Activated naive CD4-positive, alpha-beta T cell treated with anti-CD3 and anti-CD28 coated beads, Interleukin-2, amount 50 U/mL, for 24 hours (primary cell): ENCODE data around the gene HYI.
"Not testable (repeated sequence)": the region's sequence is repeated elsewhere in the genome, so short reads cannot be mapped to it uniquely, and the experiment has no call there.

Experiments
- H3K27ac Mint-ChIP-seq: one replicate; pipeline ENCODE4 v1.8.0; 2021; ENCODE audit warnings: mild to moderate bottlenecking, mixed read lengths
- H3K27me3 Mint-ChIP-seq: one replicate; pipeline ENCODE4 v1.8.0; 2021; ENCODE audit warnings: mixed read lengths
- H3K36me3 Mint-ChIP-seq: one replicate; pipeline ENCODE4 v1.8.0; 2021; ENCODE audit warnings: mixed read lengths
- H3K4me1 Mint-ChIP-seq: one replicate; pipeline ENCODE4 v1.8.0; 2021; ENCODE audit warnings: mixed read lengths
- H3K4me3 Mint-ChIP-seq: one replicate; pipeline ENCODE4 v1.8.0; 2021; ENCODE audit warnings: mild to moderate bottlenecking, mixed read lengths
- H3K9me3 Mint-ChIP-seq: one replicate; pipeline ENCODE4 v1.8.0; 2021; ENCODE audit warnings: mixed read lengths

Gene HYI

GRCh38 chr1:43472463-43473151, 18.9 kb upstream of the HYI start:
- H3K9me3 Mint-ChIP-seq, H3K36me3 Mint-ChIP-seq, H3K27ac Mint-ChIP-seq, H3K4me3 Mint-ChIP-seq, H3K27me3 Mint-ChIP-seq, H3K4me1 Mint-ChIP-seq: not testable (repeated sequence)

DNA sequence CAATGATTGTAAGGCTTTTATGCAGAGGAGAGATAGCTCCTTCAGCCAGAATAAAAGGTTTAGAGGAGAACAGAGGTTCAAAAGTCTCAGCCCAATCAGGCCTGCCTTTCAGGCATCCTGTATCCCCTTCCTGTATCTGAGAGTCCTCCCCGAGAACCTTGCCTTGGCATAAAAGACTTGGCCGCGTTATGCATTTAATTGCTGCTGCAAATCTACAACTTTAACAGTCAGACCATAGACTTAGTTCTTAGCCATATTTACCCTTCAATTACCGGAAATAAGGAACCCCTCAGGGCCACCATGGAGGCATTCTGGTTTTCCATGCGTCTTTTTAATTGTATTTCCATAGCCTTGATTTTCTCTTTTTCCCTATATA, 18.3 kb upstream of the HYI start:
- Mint-ChIP-seq H3K27me3 (peaks cover 2% of the 10 kb centered on the region), H3K9me3 (no peaks in the 10 kb centered on the region), H3K4me1 (no peaks in the 10 kb centered on the region), H3K4me3 (no peak overlapping the region), H3K36me3 (no peaks in the 10 kb centered on the region), H3K27ac (no peak overlapping the region)

- no peak overlapping the region for H3K4me3 Mint-ChIP-seq
- peaks cover 2% of the 10 kb centered on the region for H3K27me3 Mint-ChIP-seq
- no peaks in the 10 kb centered on the region for H3K9me3 Mint-ChIP-seq
- no peak overlapping the region for H3K27ac Mint-ChIP-seq
- peaks cover 5% of the 10 kb centered on the region for H3K4me1 Mint-ChIP-seq
- no peaks in the 10 kb centered on the region for H3K36me3 Mint-ChIP-seq
Measured at GRCh38 chr1:43469932-43470331, 16.2 kb upstream of the HYI start.

DNA sequence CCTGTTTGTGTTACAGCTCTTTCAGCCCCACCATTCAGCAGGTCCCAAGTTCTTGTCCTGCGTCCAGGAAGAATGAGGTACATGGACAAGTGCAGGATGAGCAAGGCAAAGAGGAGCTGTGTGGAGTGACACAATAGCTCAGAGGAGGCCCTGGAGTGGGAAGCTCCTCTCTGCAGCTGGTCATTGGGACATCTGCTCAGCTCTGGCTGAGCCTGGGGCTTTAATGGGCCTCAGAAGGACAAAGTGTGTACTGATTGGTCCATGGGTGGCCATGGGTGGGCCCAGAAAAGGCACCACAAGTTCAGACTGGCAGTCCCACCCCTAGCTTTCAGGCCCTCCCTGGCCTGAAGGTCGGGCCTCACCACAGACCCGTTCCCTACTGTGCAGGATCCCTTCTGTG, 14.7 kb upstream of the HYI start:
- H3K36me3 Mint-ChIP-seq: no peaks in the 10 kb centered on the region
- H3K27me3 Mint-ChIP-seq: no peaks in the 10 kb centered on the region
- H3K9me3 Mint-ChIP-seq: no peaks in the 10 kb centered on the region
- no peak overlapping the region for H3K4me3 Mint-ChIP-seq
- H3K4me1 Mint-ChIP-seq: peaks cover 5% of the 10 kb centered on the region
- H3K27ac Mint-ChIP-seq: no peak overlapping the region

DNA sequence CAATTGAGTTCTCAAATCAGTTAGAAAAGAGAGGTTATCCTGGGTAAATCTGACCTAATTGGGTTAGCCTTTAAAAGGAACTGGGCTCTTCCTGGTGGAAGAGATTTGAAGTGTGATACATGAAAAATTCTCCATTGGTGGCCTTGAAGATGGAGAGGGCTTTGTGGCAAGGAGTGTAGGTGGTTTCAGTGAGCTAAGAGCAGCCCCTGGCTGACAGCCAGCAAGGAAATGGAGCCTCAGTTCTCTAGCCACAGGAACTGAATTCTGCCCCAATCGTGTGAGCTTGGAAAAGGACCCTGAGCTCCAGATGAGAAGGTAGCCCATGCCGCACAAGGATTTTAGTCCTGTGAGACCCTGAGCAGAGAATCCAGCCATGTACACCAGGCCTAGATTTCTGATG, 12.7 kb upstream of the HYI start:
- H3K27ac Mint-ChIP-seq: no peak overlapping the region
- peaks cover 5% of the 10 kb centered on the region for H3K4me1 Mint-ChIP-seq
- H3K4me3 Mint-ChIP-seq: no peak overlapping the region
- no peaks in the 10 kb centered on the region for H3K36me3 Mint-ChIP-seq
- H3K9me3 Mint-ChIP-seq: no peaks in the 10 kb centered on the region
- H3K27me3 Mint-ChIP-seq: no peaks in the 10 kb centered on the region

DNA sequence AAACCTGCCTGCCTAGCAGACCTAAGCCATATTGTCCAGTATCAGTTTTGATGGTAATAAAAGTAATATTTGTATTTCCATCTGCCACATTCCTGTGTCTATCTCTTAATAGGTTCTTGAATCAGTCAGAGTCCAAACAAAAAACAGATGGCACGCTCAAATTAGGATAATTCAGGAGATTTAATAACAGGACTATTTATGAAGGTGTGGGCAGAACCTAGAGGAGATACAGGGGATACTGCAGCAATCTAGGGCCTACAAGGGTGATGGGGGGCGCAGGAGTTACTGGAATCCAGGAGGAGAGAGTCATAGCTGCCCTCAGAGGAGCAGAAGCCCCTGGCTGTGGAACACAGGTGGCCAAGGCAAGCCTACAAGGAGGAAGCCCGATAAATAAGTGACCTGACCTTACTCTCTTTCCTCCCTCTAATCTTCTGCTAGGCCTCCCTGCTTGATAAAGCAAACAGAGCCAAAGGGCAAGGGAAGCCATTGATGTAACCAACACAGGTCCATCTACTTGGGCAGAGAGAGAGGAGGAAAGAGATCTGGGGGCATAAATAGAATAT, 11.9 kb upstream of the HYI start:
- no peaks in the 10 kb centered on the region for H3K27me3 Mint-ChIP-seq
- H3K4me3 Mint-ChIP-seq: no peak overlapping the region
- H3K9me3 Mint-ChIP-seq: no peaks in the 10 kb centered on the region
- no peak overlapping the region for H3K27ac Mint-ChIP-seq
- peaks cover 5% of the 10 kb centered on the region for H3K4me1 Mint-ChIP-seq
- H3K36me3 Mint-ChIP-seq: no peaks in the 10 kb centered on the region

DNA sequence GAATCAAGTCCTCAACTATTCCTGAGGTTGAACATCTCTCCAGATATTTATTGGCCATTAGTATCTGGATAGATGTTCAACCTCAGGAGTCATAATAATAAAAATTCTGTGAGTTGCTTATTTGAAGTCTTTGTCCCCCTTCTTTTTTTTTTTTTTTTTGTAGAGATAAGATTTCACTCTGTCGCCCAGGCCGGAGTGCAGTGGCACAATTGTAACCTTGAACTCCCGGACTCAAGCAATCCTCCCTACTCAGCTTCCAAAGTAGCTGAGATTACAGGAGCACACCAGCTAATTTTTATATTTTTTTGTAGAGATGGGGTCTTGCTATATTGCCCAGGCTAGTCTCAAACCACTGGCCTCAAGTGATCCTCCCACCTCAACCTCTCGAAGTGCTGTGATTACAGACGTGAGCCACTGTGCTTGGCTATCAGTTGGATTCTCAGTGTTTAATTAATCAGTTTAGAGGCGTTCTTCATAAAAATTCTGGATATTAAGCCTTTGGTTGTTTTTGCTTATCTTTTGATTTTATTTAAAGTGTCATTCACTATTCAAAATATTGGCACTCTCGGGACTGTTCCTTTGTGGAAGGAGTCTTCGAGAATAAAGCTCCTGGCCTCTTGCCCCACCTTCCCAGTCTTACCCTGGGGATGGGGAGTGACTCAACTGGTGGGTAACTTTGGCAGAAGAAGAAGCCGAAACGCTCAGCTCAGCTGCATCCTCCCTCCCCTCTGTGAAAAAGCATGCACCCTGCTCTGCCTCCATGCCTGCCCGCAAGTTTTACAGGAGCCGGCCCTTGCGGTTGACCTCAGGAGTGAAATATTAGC, 11.2 kb upstream of the HYI start:
- Mint-ChIP-seq H3K4me1 (peaks cover 5% of the 10 kb centered on the region), H3K36me3 (no peaks in the 10 kb centered on the region), H3K27me3 (no peaks in the 10 kb centered on the region), H3K4me3 (no peak overlapping the region), H3K9me3 (no peaks in the 10 kb centered on the region), H3K27ac (no peak overlapping the region)

GRCh38 chr1:43463479-43463878, 9.7 kb upstream of the HYI start:
- Mint-ChIP-seq H3K27me3 (no peaks in the 10 kb centered on the region), H3K9me3 (no peaks in the 10 kb centered on the region), H3K4me1 (peaks cover 5% of the 10 kb centered on the region)

DNA sequence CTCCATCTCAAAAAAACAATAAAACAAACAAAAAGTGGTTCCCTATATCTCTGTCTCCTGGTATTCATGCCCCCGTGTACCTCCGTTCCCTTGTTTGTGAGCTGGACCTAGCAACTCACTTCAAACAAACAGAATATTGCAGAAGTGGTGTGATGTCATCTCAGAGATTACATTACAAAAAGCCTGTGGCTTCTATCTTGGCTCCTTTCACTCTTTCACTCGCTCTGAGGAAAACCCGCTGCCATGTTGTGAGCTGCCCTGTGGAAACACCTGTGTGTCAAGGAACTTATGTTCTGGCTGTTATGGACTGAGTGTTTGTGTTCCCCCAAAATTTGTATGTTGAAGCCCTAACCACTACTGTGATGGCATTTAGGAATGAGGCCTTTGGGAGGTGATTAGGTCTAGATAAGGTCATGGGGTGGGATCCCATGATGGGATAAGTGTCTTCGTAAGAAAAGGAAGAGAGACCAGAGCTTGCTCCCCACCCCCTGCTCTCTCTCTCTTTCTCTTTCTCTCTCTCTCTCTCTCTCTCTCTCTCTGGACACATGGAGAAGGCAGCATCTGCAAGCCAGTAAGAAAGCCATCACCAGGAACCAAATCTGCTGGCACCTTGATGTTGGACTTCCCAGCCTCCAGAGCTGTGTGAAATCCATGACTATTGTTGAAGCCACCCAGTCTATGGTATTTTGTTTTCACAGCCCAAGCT, 7.4 kb upstream of the HYI start:
- Mint-ChIP-seq H3K4me3 (no peak overlapping the region), H3K27me3 (peaks cover 4% of the 10 kb centered on the region), H3K36me3 (no peaks in the 10 kb centered on the region), H3K9me3 (no peaks in the 10 kb centered on the region), H3K4me1 (peaks cover 1% of the 10 kb centered on the region), H3K27ac (no peak overlapping the region)

More at GRCh38 chr1:43463479-43463878, 9.7 kb upstream of the HYI start:
- Mint-ChIP-seq H3K36me3 (no peaks in the 10 kb centered on the region), H3K27ac (no peak overlapping the region), H3K4me3 (no peak overlapping the region)

DNA sequence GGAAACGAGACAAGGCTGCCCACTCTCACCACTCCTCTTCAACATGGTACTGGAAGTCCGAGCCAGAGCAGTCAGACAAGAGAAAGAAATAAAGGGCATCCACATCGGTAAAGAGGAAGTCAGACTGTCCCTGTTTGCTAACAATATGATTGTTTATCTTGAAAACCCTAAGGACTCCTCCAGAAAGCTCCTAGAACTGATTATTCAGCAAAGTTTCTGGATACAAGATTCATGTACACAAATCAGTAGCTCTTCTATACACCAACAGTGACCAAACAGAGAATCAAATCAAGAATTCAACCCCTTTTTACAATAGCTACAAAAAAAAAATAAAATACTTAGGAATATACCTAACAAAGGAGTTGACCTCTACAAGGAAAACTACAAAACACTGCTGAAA, 4.6 kb upstream of the HYI start:
- not testable (repeated sequence) for H3K4me3 Mint-ChIP-seq, H3K27me3 Mint-ChIP-seq, H3K9me3 Mint-ChIP-seq, H3K36me3 Mint-ChIP-seq
- Mint-ChIP-seq H3K27ac (peak overlapping the region; percentile 18), H3K4me1 (peaks cover 13% of the 10 kb centered on the region)

DNA sequence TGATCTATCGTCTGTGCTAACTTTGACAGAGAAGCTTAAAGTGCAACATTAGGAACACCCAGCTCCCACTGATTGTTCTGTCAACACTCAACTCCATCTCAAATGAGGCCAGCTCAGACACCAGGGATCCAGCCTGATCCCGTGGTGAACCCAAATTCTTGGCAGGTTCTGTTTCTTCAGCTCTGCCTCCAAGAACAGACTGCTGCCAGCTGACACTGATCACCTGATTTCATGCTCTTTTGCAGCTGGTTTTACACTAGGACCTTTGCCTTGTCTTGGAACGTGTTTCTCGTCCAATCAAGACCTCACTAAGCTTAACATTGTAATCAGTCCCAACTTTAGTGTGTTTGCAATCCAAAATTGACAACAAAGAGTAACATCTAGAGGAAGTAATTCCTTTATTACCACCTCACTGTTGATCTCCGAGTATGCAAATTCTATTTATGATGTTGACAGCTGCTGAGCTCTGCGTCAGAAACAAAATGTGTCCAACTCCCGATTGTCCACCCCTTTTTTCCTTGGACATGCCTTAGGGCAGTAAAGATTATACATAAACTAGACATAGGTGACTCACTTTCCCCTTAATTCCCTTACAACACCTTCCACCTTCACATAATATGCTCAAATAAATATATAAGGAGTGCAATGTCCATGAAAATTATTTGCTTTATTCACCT, 1.6 kb upstream of the HYI start:
- no peaks in the 10 kb centered on the region for H3K36me3 Mint-ChIP-seq
- no peak overlapping the region for H3K4me3 Mint-ChIP-seq

GRCh38 chr1:43454270-43455011, 710 bp upstream of the HYI start:
- Mint-ChIP-seq H3K9me3 (no peaks in the 10 kb centered on the region), H3K27me3 (peaks cover 4% of the 10 kb centered on the region), H3K36me3 (no peaks in the 10 kb centered on the region), H3K27ac (peak overlapping the region; percentile 89), H3K4me1 (peaks cover 23% of the 10 kb centered on the region), H3K4me3 (peak overlapping the region; percentile 84)

More for the DNA sequence above, 1.6 kb upstream of the HYI start:
- H3K27ac Mint-ChIP-seq: no peak overlapping the region
- no peaks in the 10 kb centered on the region for H3K9me3 Mint-ChIP-seq
- H3K4me1 Mint-ChIP-seq: peaks cover 23% of the 10 kb centered on the region
- H3K27me3 Mint-ChIP-seq: peaks cover 4% of the 10 kb centered on the region

GRCh38 chr1:43452789-43453441, 816 bp downstream of the HYI start:
- peaks cover 2% of the 10 kb centered on the region for H3K36me3 Mint-ChIP-seq

GRCh38 chr1:43451701-43452532, 1.8 kb downstream of the HYI start:
- Mint-ChIP-seq H3K36me3 (peaks cover 2% of the 10 kb centered on the region), H3K27ac (peak overlapping the region; percentile 30)

More at GRCh38 chr1:43452789-43453441, 816 bp downstream of the HYI start:
- peaks cover 4% of the 10 kb centered on the region for H3K27me3 Mint-ChIP-seq
- H3K27ac Mint-ChIP-seq: peak overlapping the region; percentile 90
- H3K9me3 Mint-ChIP-seq: no peaks in the 10 kb centered on the region
- peak overlapping the region; percentile 77 for H3K4me3 Mint-ChIP-seq
- peaks cover 23% of the 10 kb centered on the region for H3K4me1 Mint-ChIP-seq

More at GRCh38 chr1:43451701-43452532, 1.8 kb downstream of the HYI start:
- Mint-ChIP-seq H3K9me3 (no peaks in the 10 kb centered on the region), H3K27me3 (no peaks in the 10 kb centered on the region), H3K4me3 (peak overlapping the region; percentile 44), H3K4me1 (peaks cover 23% of the 10 kb centered on the region)
